BE2C (cell line): ENCODE results near the gene CMC1.

Experiments used
- DNase-seq: peaks from one replicate; pipeline ENCODE4 v3.0.0-alpha.2; 2020
- H3K27me3 ChIP-seq: fragments of 250-450 bp; sonication (Bioruptor Pico); 2 replicates; pipeline ENCODE4 v1.5.1; 2020; ENCODE audit warnings: mild to moderate bottlenecking
- H3K36me3 ChIP-seq: fragments of 250-450 bp; sonication (Bioruptor Pico); 2 replicates; pipeline ENCODE4 v1.5.1; 2020; ENCODE audit warnings: mild to moderate bottlenecking
- H3K4me1 ChIP-seq: fragments of 250-450 bp; sonication (Bioruptor Pico); 2 replicates; pipeline ENCODE4 v1.5.1; 2020
- H3K4me3 ChIP-seq: 2 replicates; pipeline ENCODE4 v1.5.1; 2011; ENCODE audit warnings: low read depth, low read length
- H3K9me3 ChIP-seq: fragments of 250-450 bp; sonication (Bioruptor Pico); 2 replicates; pipeline ENCODE4 v1.5.1; 2020
- CTCF ChIP-seq: IDR thresholded peaks from 2 replicates; pipeline ENCODE4 v1.5.1; 2012; ENCODE audit warnings: mild to moderate bottlenecking, low read depth, low read length

Gene CMC1

DNA sequence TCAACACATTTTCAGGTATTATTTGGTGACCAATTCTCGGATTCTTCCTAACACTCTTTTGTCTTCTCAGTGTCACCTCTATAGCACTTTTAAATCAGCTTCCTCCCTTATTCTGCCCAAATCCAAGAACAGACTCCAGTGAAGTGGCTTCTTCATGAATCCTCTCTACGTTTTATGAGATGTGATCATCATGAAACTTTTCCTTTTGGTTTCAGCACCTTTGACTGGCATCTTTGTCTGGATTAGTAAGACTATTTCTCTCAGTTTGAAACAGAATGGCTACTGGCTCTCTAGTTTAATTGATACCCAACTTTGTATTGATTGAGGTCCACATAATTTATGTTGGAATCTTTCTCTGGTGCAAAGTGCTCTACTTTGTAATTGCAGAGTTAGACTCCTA is 45.6 kb downstream of the CMC1 start:
- H3K4me3 ChIP-seq = no peak overlapping the region
- TF ChIP-seq CTCF = no peak
- no peaks in the 10 kb centered on the region for H3K27me3 ChIP-seq
- H3K9me3 ChIP-seq = no peaks in the 10 kb centered on the region
- H3K4me1 ChIP-seq = no peaks in the 10 kb centered on the region
- DNase-seq = no peak
- no peaks in the 10 kb centered on the region for H3K36me3 ChIP-seq

- no peak overlapping the region for H3K4me3 ChIP-seq
Measured at GRCh38 chr3:28290863-28291300, 49.5 kb downstream of the CMC1 start.

DNA sequence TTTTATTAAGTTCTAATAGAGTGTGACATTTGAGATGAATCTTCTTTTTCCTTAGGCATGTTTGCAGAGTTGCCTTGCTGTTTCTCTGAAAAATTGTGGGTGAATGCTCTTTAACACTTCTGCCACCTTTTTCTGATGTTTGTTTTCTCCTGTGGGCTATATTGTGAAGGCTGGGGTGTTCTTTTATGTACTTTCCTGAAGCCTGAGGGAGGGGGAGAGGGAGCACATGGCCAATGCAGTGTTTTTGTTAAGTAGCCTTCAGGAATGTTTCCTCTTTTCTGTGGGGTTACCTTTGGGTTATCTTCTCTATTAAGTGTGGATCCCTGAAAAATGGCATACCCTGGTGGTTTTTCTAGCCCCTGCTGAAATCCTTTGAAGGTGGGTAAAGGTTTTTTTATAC is 50.2 kb downstream of the CMC1 start:
- Histone ChIP-seq H3K4me1 (no peaks in the 10 kb centered on the region), H3K9me3 (no peaks in the 10 kb centered on the region), H3K27me3 (no peaks in the 10 kb centered on the region), H3K36me3 (no peaks in the 10 kb centered on the region), H3K4me3 (no peak overlapping the region)
- TF ChIP-seq CTCF = no peak
- DNase-seq = no peak

More at GRCh38 chr3:28290863-28291300, 49.5 kb downstream of the CMC1 start:
- no peaks in the 10 kb centered on the region for H3K4me1 ChIP-seq
- H3K9me3 ChIP-seq = no peaks in the 10 kb centered on the region
- H3K27me3 ChIP-seq = no peaks in the 10 kb centered on the region
- no peak for TF ChIP-seq CTCF
- DNase-seq = no peak
- H3K36me3 ChIP-seq = no peaks in the 10 kb centered on the region

- H3K36me3 ChIP-seq = no peaks in the 10 kb centered on the region
- no peaks in the 10 kb centered on the region for H3K4me1 ChIP-seq
- H3K4me3 ChIP-seq = no peak overlapping the region
- no peak for DNase-seq
- TF ChIP-seq CTCF = no peak
- no peaks in the 10 kb centered on the region for H3K27me3 ChIP-seq
- no peaks in the 10 kb centered on the region for H3K9me3 ChIP-seq
Measured at GRCh38 chr3:28292622-28293021, 51.2 kb downstream of the CMC1 start.

GRCh38 chr3:28294667-28295413 is 53.4 kb downstream of the CMC1 start:
- H3K9me3 ChIP-seq = no peaks in the 10 kb centered on the region
- no peak for DNase-seq
- no peak for TF ChIP-seq CTCF

DNA sequence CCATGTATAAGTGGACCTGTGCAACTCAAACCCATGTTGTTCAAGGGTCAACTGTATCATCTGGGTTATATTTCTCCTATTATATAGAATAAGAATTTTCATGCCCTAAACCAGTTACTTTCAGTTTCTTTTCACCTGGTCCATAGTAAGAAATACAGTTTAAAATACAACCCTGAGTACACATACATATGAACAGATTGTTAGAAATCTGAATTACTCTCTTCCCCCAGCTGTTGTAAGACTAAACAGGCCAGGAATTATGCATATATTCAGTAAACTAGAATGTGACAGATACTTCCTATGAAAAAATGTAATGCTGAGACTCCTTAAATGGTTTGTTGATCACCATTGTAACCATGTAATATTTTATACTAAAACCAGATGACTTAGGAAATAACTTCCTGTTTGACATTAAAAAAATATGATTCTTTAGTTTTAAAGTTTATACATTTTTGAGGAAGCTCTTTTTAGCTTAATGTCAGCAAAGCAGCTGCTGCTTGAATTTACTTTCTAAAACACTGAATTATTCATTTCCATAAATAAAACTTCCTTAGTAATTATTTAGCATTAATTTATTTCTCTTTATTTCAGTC is 54.6 kb downstream of the CMC1 start:
- Histone ChIP-seq H3K9me3 (no peaks in the 10 kb centered on the region), H3K27me3 (no peaks in the 10 kb centered on the region), H3K4me3 (no peak overlapping the region), H3K36me3 (no peaks in the 10 kb centered on the region), H3K4me1 (no peaks in the 10 kb centered on the region)
- no peak for DNase-seq
- no peak for TF ChIP-seq CTCF

More at GRCh38 chr3:28294667-28295413, 53.4 kb downstream of the CMC1 start:
- Histone ChIP-seq H3K36me3 (no peaks in the 10 kb centered on the region), H3K27me3 (no peaks in the 10 kb centered on the region), H3K4me3 (no peak overlapping the region), H3K4me1 (no peaks in the 10 kb centered on the region)
